Mammary epithelial cell (primary cell): ENCODE results near the gene PNKD.

Source experiments
- EZH2 ChIP-seq: IDR thresholded peaks from 2 replicates; pipeline ENCODE4 v1.6.1; 2012; ENCODE audit warnings: low read length, inconsistent platforms, borderline replicate concordance
- TF ChIP-seq, protein P1 (sequence below), 2 donors: IDR thresholded peaks in 1 of 2; conservative IDR thresholded peaks in 1 of 2; 2 replicates each; pipeline ENCODE4 v1.5.1; 2011 to 2012; ENCODE audit warnings: inconsistent platforms in 2 of 2, low read length in 2 of 2, mild to moderate bottlenecking in 2 of 2, control low read depth in 1 of 2, low read depth in 1 of 2; ENCODE audit not compliant: insufficient read depth in 1 of 2; ENCODE audit errors: extremely low read depth in 1 of 2

- TF ChIP-seq, protein P1, sequence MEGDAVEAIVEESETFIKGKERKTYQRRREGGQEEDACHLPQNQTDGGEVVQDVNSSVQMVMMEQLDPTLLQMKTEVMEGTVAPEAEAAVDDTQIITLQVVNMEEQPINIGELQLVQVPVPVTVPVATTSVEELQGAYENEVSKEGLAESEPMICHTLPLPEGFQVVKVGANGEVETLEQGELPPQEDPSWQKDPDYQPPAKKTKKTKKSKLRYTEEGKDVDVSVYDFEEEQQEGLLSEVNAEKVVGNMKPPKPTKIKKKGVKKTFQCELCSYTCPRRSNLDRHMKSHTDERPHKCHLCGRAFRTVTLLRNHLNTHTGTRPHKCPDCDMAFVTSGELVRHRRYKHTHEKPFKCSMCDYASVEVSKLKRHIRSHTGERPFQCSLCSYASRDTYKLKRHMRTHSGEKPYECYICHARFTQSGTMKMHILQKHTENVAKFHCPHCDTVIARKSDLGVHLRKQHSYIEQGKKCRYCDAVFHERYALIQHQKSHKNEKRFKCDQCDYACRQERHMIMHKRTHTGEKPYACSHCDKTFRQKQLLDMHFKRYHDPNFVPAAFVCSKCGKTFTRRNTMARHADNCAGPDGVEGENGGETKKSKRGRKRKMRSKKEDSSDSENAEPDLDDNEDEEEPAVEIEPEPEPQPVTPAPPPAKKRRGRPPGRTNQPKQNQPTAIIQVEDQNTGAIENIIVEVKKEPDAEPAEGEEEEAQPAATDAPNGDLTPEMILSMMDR (conservative IDR thresholded peaks at IDR 0.05 in 1 of 2, IDR thresholded peaks at IDR 0.05 in 1 of 2; ENCODE audit: extremely low read depth in 1 of 2, insufficient read depth in 1 of 2, low read depth in 1 of 2, low read length in 2 of 2) = no peak
- no peak for TF ChIP-seq EZH2
Measured at GRCh38 chr2:218320704-218321336, 50.5 kb downstream of the PNKD start.
